Endothelial cell of umbilical vein (primary cell): ENCODE results near the gene FAM3C.

Experiments
- EZH2 ChIP-seq: IDR thresholded peaks from 2 replicates; pipeline ENCODE4 v1.6.1; 2012; ENCODE audit warnings: borderline replicate concordance, low read depth, mild to moderate bottlenecking, moderate library complexity, low read length, inconsistent platforms; ENCODE audit not compliant: severe bottlenecking
- FOS ChIP-seq: IDR thresholded peaks from 2 replicates; pipeline ENCODE4 v1.6.1; 2011; ENCODE audit warnings: mild to moderate bottlenecking, low read length, moderate library complexity, borderline replicate concordance; ENCODE audit not compliant: insufficient read depth
- JUN ChIP-seq: IDR thresholded peaks from 2 replicates; pipeline ENCODE4 v1.6.1; 2011; ENCODE audit warnings: borderline replicate concordance, low read depth; ENCODE audit not compliant: insufficient read length, insufficient read depth
- POLR2A ChIP-seq: IDR thresholded peaks from 2 replicates; pipeline ENCODE4 v1.6.1; 2012; ENCODE audit warnings: low read depth, mild to moderate bottlenecking, control low read depth, low read length
- POLR2AphosphoS5 ChIP-seq: IDR thresholded peaks from 2 replicates; pipeline ENCODE4 v1.6.1; 2012; ENCODE audit warnings: low read depth, mild to moderate bottlenecking, control low read depth, low read length, moderate library complexity; ENCODE audit not compliant: insufficient read depth
- TF ChIP-seq, protein P1 (sequence below), 2 donors: IDR thresholded peaks; 1 replicate in 1 of 2; 2 replicates in 1 of 2; pipeline ENCODE4 v1.5.1; 2011; ENCODE audit warnings: low read length in 2 of 2, mild to moderate bottlenecking in 2 of 2, moderate library complexity in 2 of 2, control low read depth in 1 of 2, inconsistent platforms in 1 of 2, low read depth in 1 of 2; ENCODE audit not compliant: insufficient read depth in 1 of 2; ENCODE audit errors: extremely low read depth in 1 of 2
- TF ChIP-seq, protein P2 (sequence below): IDR thresholded peaks from 2 replicates; pipeline ENCODE4 v1.6.1; 2011; ENCODE audit not compliant: insufficient read depth, insufficient read length

GRCh38 chr7:121336579-121336978 lies 59.5 kb downstream of the FAM3C start:
- TF ChIP-seq, protein P1, sequence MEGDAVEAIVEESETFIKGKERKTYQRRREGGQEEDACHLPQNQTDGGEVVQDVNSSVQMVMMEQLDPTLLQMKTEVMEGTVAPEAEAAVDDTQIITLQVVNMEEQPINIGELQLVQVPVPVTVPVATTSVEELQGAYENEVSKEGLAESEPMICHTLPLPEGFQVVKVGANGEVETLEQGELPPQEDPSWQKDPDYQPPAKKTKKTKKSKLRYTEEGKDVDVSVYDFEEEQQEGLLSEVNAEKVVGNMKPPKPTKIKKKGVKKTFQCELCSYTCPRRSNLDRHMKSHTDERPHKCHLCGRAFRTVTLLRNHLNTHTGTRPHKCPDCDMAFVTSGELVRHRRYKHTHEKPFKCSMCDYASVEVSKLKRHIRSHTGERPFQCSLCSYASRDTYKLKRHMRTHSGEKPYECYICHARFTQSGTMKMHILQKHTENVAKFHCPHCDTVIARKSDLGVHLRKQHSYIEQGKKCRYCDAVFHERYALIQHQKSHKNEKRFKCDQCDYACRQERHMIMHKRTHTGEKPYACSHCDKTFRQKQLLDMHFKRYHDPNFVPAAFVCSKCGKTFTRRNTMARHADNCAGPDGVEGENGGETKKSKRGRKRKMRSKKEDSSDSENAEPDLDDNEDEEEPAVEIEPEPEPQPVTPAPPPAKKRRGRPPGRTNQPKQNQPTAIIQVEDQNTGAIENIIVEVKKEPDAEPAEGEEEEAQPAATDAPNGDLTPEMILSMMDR (IDR thresholded peaks at IDR 0.05; ENCODE audit: extremely low read depth in 1 of 2, insufficient read depth in 1 of 2, low read depth in 1 of 2, low read length in 2 of 2) = no peak
- TF ChIP-seq EZH2 (no peak), POLR2A (no peak), POLR2AphosphoS5 (no peak), FOS (no peak), JUN (no peak)
- TF ChIP-seq, protein P2, sequence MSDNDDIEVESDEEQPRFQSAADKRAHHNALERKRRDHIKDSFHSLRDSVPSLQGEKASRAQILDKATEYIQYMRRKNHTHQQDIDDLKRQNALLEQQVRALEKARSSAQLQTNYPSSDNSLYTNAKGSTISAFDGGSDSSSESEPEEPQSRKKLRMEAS = no peak
